ENCODE results near the gene FGF14.

FGF14 gene

DNA sequence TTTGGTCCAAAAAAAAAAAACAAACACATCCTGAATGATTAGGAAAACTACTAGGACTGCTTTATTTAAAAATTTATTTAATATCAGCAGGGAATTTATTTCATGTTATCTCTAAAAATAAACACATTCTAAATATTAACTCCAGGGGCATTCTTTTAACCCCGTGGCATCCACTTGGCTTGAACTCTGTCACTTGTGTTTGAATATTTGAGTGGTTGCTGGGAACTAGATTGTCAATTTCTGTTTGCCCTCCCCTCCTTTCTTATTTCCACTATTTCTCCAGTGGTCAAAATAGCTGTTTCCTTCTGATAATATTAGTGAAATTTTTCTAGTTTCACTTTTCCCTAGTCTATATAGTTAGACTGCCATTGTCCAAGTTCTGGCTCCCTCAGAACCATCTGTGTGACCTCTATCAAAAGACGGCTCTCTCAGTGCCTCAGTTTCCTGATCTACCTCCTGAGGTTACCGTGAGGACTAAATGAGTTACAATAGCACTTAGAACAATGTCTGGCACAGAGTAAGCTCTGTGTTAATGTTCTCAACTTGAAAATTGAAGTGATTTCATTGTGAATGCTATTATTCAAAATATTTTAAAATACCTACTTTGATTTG, 107.3 kb downstream of the FGF14 start:
- H3K27me3 Mint-ChIP-seq (ENCODE audit: low read depth) = no peaks in the 10 kb centered on the region
- no peaks in the 10 kb centered on the region for H3K9me3 Mint-ChIP-seq
- H3K4me1 Mint-ChIP-seq = no peaks in the 10 kb centered on the region
- H3K27ac Mint-ChIP-seq = no peak overlapping the region
- TF ChIP-seq, protein P1, sequence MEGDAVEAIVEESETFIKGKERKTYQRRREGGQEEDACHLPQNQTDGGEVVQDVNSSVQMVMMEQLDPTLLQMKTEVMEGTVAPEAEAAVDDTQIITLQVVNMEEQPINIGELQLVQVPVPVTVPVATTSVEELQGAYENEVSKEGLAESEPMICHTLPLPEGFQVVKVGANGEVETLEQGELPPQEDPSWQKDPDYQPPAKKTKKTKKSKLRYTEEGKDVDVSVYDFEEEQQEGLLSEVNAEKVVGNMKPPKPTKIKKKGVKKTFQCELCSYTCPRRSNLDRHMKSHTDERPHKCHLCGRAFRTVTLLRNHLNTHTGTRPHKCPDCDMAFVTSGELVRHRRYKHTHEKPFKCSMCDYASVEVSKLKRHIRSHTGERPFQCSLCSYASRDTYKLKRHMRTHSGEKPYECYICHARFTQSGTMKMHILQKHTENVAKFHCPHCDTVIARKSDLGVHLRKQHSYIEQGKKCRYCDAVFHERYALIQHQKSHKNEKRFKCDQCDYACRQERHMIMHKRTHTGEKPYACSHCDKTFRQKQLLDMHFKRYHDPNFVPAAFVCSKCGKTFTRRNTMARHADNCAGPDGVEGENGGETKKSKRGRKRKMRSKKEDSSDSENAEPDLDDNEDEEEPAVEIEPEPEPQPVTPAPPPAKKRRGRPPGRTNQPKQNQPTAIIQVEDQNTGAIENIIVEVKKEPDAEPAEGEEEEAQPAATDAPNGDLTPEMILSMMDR (IDR thresholded peaks at IDR 0.05; ENCODE audit: unreplicated experiment in 3 of 3) = no peak
- H3K4me3 Mint-ChIP-seq = no peak overlapping the region
- H3K36me3 Mint-ChIP-seq (ENCODE audit: low read depth) = no peaks in the 10 kb centered on the region

GRCh38 chr13:102293723-102294122, 108.1 kb downstream of the FGF14 start:
- H3K27ac Mint-ChIP-seq = no peak overlapping the region
- H3K36me3 Mint-ChIP-seq (ENCODE audit: low read depth) = no peaks in the 10 kb centered on the region
- H3K9me3 Mint-ChIP-seq = no peaks in the 10 kb centered on the region
- no peak overlapping the region for H3K4me3 Mint-ChIP-seq
- TF ChIP-seq, protein P1 (IDR thresholded peaks at IDR 0.05; ENCODE audit: unreplicated experiment in 3 of 3) = no peak
- no peaks in the 10 kb centered on the region for H3K4me1 Mint-ChIP-seq
- no peaks in the 10 kb centered on the region for H3K27me3 Mint-ChIP-seq (ENCODE audit: low read depth)

GRCh38 chr13:102291587-102292218, 110.1 kb downstream of the FGF14 start:
- Mint-ChIP-seq H3K27ac (no peak overlapping the region), H3K4me1 (no peaks in the 10 kb centered on the region), H3K9me3 (no peaks in the 10 kb centered on the region), H3K36me3 (ENCODE audit: low read depth) (no peaks in the 10 kb centered on the region), H3K27me3 (ENCODE audit: low read depth) (no peaks in the 10 kb centered on the region), H3K4me3 (no peak overlapping the region)
- TF ChIP-seq, protein P1 (IDR thresholded peaks at IDR 0.05; ENCODE audit: unreplicated experiment in 3 of 3) = no peak

GRCh38 chr13:102289606-102290005, 112.2 kb downstream of the FGF14 start:
- Mint-ChIP-seq H3K36me3 (ENCODE audit: low read depth) (no peaks in the 10 kb centered on the region), H3K4me1 (no peaks in the 10 kb centered on the region)

GRCh38 chr13:102286326-102286725, 115.5 kb downstream of the FGF14 start:
- Mint-ChIP-seq H3K4me1 (no peaks in the 10 kb centered on the region), H3K27ac (no peak overlapping the region), H3K36me3 (ENCODE audit: low read depth) (no peaks in the 10 kb centered on the region), H3K9me3 (no peaks in the 10 kb centered on the region), H3K27me3 (ENCODE audit: low read depth) (no peaks in the 10 kb centered on the region), H3K4me3 (no peak overlapping the region)
- TF ChIP-seq, protein P1 (IDR thresholded peaks at IDR 0.05; ENCODE audit: unreplicated experiment in 3 of 3) = no peak

More at GRCh38 chr13:102289606-102290005, 112.2 kb downstream of the FGF14 start:
- Mint-ChIP-seq H3K4me3 (no peak overlapping the region), H3K27me3 (ENCODE audit: low read depth) (no peaks in the 10 kb centered on the region), H3K27ac (no peak overlapping the region), H3K9me3 (no peaks in the 10 kb centered on the region)
- TF ChIP-seq, protein P1 (IDR thresholded peaks at IDR 0.05; ENCODE audit: unreplicated experiment in 3 of 3) = no peak

DNA sequence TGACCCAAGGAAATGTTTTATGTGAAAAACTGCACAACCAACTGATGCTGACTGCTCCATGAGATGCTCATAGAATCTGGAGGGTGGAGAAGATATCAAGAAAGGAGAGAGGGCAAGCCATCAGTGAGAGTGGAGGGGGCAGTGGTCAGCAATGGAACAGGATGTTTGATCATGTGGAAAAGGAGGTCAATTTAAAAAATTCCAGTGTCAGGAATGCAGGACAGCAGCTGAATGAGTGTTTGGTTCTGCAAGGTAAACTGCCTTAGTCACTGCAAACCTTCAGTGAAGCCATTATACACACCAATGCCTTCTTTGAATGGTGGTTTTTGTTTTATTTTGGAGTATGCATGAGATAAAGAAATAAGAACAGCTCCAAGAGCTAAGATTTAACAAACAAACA, 121.5 kb downstream of the FGF14 start:
- Mint-ChIP-seq H3K27ac (no peak overlapping the region), H3K4me1 (peaks cover 6% of the 10 kb centered on the region), H3K27me3 (ENCODE audit: low read depth) (peaks cover 5% of the 10 kb centered on the region), H3K4me3 (no peak overlapping the region), H3K9me3 (no peaks in the 10 kb centered on the region), H3K36me3 (ENCODE audit: low read depth) (no peaks in the 10 kb centered on the region)
- TF ChIP-seq, protein P1 (IDR thresholded peaks at IDR 0.05; ENCODE audit: unreplicated experiment in 3 of 3) = no peak

Data from nephron (organoid).